Nephron (organoid): ENCODE measurements around the gene PSAP.

Source experiments
- H3K27ac Mint-ChIP-seq, 3 experiments: 2 replicates each; pipeline ENCODE4 v1.8.0; 2020; ENCODE audit warnings: mixed read lengths in 3 of 3, mild to moderate bottlenecking in 2 of 3, moderate library complexity in 1 of 3
- H3K27me3 Mint-ChIP-seq: 2 replicates; pipeline ENCODE4 v1.8.0; 2021; ENCODE audit warnings: low read depth, mild to moderate bottlenecking, moderate library complexity, mixed read lengths
- H3K36me3 Mint-ChIP-seq: 2 replicates; pipeline ENCODE4 v1.8.0; 2020; ENCODE audit warnings: low read depth, mixed read lengths
- H3K4me1 Mint-ChIP-seq: 2 replicates; pipeline ENCODE4 v1.8.0; 2020; ENCODE audit warnings: mixed read lengths
- H3K4me3 Mint-ChIP-seq, 3 experiments: 2 replicates each; pipeline ENCODE4 v1.8.0; 2020; ENCODE audit warnings: mild to moderate bottlenecking in 3 of 3, mixed read lengths in 3 of 3, moderate library complexity in 2 of 3
- H3K9me3 Mint-ChIP-seq: 2 replicates; pipeline ENCODE4 v1.8.0; 2020; ENCODE audit warnings: mixed read lengths
- CTCF ChIP-seq, 3 experiments: fragments of 200-600 bp; sonication (generic); IDR thresholded peaks; one replicate each; pipeline ENCODE4 v1.5.0; 2021; ENCODE audit warnings: antibody characterized with exemption in 3 of 3; ENCODE audit not compliant: unreplicated experiment in 3 of 3

PSAP gene

DNA sequence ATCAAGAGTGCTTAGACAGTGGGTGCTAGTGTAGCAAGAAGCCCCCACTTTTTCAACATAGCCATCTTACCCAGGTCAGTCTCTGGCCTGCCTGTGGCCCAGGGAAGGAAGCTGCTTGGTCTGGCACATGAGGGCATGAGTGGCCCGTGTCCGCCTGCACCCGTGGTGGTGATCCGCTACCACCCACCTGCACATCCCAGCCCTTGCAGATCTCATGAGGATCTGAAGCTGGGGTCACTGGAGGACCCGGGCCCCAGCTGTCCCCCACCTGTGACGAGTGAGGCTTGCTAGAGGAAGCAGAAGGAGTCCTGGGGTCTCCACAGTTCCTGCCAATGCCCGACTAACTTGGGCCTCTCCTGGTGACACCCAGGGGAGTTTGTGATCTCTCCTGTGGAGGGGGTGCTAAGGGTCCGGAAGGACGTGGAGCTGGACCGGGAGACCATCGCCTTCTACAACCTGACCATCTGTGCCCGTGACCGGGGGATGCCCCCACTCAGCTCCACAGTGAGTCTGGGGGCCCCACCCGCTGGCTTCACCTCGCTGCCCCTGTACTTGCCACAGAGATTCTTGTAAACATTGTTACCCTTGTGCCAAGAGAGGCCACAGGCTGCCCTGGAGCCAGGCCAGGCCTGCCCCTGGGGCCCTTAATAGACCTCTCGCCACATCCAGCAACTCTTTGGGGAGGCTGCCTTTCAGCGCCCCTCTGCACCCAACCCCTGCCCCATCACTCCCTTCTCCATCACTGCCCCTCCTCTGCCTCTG, 67.0 kb downstream of the PSAP start:
- no peak for TF ChIP-seq CTCF (IDR thresholded peaks at IDR 0.05; ENCODE audit: unreplicated experiment in 3 of 3)
- Mint-ChIP-seq H3K4me1 (no peaks in the 10 kb centered on the region), H3K27ac (no peak overlapping the region), H3K36me3 (no peaks in the 10 kb centered on the region), H3K9me3 (no peaks in the 10 kb centered on the region), H3K4me3 (no peak overlapping the region), H3K27me3 (peaks cover 5% of the 10 kb centered on the region)

- no peak for TF ChIP-seq CTCF (IDR thresholded peaks at IDR 0.05; ENCODE audit: unreplicated experiment in 3 of 3)
- no peaks in the 10 kb centered on the region for H3K4me1 Mint-ChIP-seq
- H3K4me3 Mint-ChIP-seq, result no peak overlapping the region
- H3K27ac Mint-ChIP-seq, result no peak overlapping the region
- H3K9me3 Mint-ChIP-seq, result no peaks in the 10 kb centered on the region
- no peaks in the 10 kb centered on the region for H3K36me3 Mint-ChIP-seq
- peaks cover 5% of the 10 kb centered on the region for H3K27me3 Mint-ChIP-seq
Measured at GRCh38 chr10:71782917-71783490, 68.0 kb downstream of the PSAP start.

DNA sequence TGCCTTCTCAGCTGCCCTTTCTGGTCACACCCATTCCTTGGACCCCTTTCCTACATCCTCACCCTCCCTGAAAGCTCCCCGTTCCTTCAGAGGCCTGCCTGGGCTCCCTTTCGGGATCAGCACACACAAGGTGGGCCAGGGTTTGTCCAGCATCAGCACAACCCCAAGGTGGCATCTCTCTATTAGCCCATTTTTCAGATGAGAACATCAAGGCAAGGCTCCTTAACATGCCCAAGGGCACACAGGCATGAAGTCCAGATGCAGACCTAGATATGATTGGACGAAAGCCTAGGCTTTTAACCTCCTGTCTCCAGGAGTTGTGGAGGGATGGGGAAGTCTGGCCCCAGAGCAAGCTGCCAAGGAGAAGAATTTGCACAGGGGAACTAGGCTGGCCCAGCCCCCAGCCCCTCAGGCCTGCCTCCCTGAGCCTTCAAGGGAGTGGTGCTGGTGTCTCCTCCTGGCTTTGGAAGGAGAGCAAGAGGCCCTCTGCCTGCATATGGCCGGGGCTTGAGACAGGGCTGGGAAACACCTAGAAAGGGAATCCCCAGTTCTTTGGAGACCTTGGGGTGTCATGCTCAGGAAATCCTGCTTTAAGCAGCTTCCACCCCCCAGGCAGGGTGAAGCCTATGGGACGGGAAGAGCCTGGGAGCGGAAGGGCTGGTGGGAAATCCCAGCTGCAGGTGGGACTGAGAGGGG, 68.7 kb downstream of the PSAP start:
- peaks cover 9% of the 10 kb centered on the region for H3K27me3 Mint-ChIP-seq
- no peaks in the 10 kb centered on the region for H3K36me3 Mint-ChIP-seq
- TF ChIP-seq CTCF (IDR thresholded peaks at IDR 0.05; ENCODE audit: unreplicated experiment in 3 of 3), result no peak
- no peaks in the 10 kb centered on the region for H3K4me1 Mint-ChIP-seq
- H3K4me3 Mint-ChIP-seq, result no peak overlapping the region
- H3K9me3 Mint-ChIP-seq, result no peaks in the 10 kb centered on the region
- no peak overlapping the region for H3K27ac Mint-ChIP-seq

DNA sequence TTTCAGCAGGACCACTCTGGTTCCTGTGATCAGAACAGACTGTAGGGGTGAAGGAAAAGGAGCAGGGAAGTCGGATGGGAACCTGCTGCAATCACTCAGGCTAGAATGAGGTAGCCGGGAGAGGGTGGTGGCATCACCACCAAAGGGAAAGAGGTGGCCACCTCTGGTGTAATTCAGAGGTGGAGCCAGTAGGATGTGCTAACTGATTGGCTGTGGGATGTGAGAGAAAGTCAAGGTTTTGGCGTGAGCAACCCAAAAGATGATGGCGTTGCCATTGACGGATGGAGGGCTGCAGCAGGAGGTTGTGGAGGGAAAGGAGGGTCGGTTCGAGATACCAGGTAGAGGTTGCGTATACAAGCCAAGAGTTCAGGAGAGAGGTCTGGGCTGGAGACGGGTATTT, 70.3 kb downstream of the PSAP start:
- H3K27me3 Mint-ChIP-seq, result peaks cover 14% of the 10 kb centered on the region
- no peak overlapping the region for H3K4me3 Mint-ChIP-seq
- H3K36me3 Mint-ChIP-seq, result no peaks in the 10 kb centered on the region
- no peak for TF ChIP-seq CTCF (IDR thresholded peaks at IDR 0.05; ENCODE audit: unreplicated experiment in 3 of 3)
- no peaks in the 10 kb centered on the region for H3K9me3 Mint-ChIP-seq
- H3K4me1 Mint-ChIP-seq, result peaks cover 6% of the 10 kb centered on the region
- H3K27ac Mint-ChIP-seq, result no peak overlapping the region

DNA sequence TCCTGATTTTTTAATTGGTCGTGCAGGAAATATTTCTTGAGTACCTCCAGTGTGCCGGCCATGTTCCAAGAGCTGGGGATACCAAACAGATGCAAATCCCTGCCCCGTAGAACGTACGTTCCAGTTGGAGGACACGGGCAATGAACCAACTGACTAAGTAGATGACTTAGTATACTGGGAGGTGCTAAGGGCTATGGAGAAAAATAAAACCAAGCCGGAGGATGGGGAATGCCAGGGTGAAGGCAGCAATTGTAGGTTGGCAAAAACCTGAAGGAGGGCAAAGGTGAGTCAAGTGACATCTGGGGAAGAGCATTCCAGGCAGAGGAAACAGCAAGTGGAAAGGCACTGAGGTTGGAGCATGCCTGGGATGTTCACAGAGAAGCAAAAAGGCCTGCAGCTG, 70.9 kb downstream of the PSAP start:
- no peak for TF ChIP-seq CTCF (IDR thresholded peaks at IDR 0.05; ENCODE audit: unreplicated experiment in 3 of 3)
- Mint-ChIP-seq H3K4me1 (peaks cover 10% of the 10 kb centered on the region), H3K4me3 (no peak overlapping the region), H3K36me3 (no peaks in the 10 kb centered on the region), H3K27me3 (peaks cover 14% of the 10 kb centered on the region), H3K9me3 (no peaks in the 10 kb centered on the region), H3K27ac (no peak overlapping the region)
